HUES48 (cell line): ENCODE results near the gene EDARADD.
"Not testable (repeated sequence)": the region's sequence is repeated elsewhere in the genome, so short reads cannot be mapped to it uniquely, and the experiment has no call there.

Experiments used
- H3K27ac ChIP-seq: one replicate; pipeline ENCODE4 v1.7.0; 2013; ENCODE audit warnings: low read depth, low read length, inconsistent platforms
- H3K27me3 ChIP-seq: 2 replicates; pipeline ENCODE4 v1.6.1; 2013; ENCODE audit warnings: mild to moderate bottlenecking, low read length; ENCODE audit not compliant: control insufficient read depth, insufficient read depth
- H3K36me3 ChIP-seq: 2 replicates; pipeline ENCODE4 v1.6.1; 2013; ENCODE audit warnings: low read length; ENCODE audit not compliant: control insufficient read depth, insufficient read depth
- H3K4me1 ChIP-seq: 2 replicates; pipeline ENCODE4 v1.6.1; 2013; ENCODE audit warnings: mild to moderate bottlenecking, low read length; ENCODE audit not compliant: control insufficient read depth, insufficient read depth
- H3K4me3 ChIP-seq: 2 replicates; pipeline ENCODE4 v1.5.1; 2013; ENCODE audit warnings: mild to moderate bottlenecking, low read depth, low read length
- H3K9ac ChIP-seq: 2 replicates; pipeline ENCODE4 v1.6.1; 2013; ENCODE audit warnings: mild to moderate bottlenecking, low read depth, low read length, moderate library complexity
- H3K9me3 ChIP-seq: 2 replicates; pipeline ENCODE4 v1.6.1; 2013; ENCODE audit warnings: low read length; ENCODE audit not compliant: control insufficient read depth, insufficient read depth

EDARADD gene

GRCh38 chr1:236393681-236394481 lies at the start of gene EDARADD:
Gene EDARADD (plus strand): TSS chr1:236394286. CDS start chr1:236394445, 159 bp downstream.
- no peak within 1 kb of the TSS for H3K27ac ChIP-seq
- peak within 1 kb of the TSS; percentile 88 for H3K4me3 ChIP-seq

DNA sequence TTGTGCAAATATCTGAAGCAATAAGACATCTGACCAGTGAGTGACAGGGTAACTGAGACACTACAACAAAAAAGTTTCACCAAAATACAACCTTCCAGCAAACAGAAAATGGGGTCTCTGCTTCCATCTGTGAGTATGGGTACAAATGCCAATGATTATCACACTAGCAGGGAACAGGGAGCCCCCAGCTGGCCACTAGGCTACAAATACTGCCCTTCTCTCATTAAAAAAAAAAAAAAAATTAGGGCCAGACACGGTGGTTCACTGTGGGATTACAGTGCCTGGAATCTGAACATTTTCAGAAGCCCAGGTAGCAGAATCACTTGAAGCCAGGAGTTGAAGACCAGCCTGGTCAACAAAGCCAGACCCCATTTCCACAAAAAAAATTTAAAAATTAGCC lies 48.4 kb upstream of the EDARADD start:
- Histone ChIP-seq H3K27ac (no peak overlapping the region), H3K9me3 (no peaks in the 10 kb centered on the region), H3K4me1 (0 out of 2 replicates have a peak, but pooled peaks cover 4% of the 10 kb centered on the region), H3K36me3 (no peaks in the 10 kb centered on the region), H3K27me3 (no peaks in the 10 kb centered on the region), H3K9ac (no peak overlapping the region), H3K4me3 (no peak overlapping the region)

More at GRCh38 chr1:236393681-236394481, at the start of gene EDARADD:
- peak within 1 kb of the TSS; percentile 63 for H3K9ac ChIP-seq
- no peaks in the 10 kb centered on the region for H3K9me3 ChIP-seq
- H3K27me3 ChIP-seq: peaks cover 33% of the 10 kb centered on the region
- no peaks in the 10 kb centered on the region for H3K36me3 ChIP-seq
- peaks cover 6% of the 10 kb centered on the region for H3K4me1 ChIP-seq

DNA sequence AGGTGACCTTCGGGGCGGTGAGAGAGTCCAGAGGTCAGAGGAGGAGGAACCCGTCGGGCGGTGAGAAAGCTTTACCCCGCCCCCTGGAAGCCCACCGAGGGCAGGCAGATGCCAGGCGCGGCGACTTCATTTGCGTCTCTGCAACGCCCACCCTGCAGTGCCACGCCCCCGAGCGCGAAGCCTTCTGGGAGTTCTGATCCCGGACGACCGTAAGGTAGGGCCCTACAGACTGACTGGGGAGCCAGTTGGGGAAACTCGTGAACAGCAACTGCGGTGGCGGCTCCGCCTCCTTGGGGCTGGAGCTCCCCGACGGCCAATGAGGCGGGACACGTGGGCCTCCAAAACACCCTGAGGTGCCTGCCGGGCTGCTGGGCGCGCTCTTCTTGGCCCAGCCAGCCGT lies 46.0 kb upstream of the EDARADD start:
- Histone ChIP-seq H3K9ac (no peak overlapping the region), H3K4me3 (no peak overlapping the region), H3K4me1 (0 out of 2 replicates have a peak, but pooled peaks cover 2% of the 10 kb centered on the region), H3K27me3 (no peaks in the 10 kb centered on the region), H3K9me3 (no peaks in the 10 kb centered on the region), H3K36me3 (no peaks in the 10 kb centered on the region), H3K27ac (no peak overlapping the region)

DNA sequence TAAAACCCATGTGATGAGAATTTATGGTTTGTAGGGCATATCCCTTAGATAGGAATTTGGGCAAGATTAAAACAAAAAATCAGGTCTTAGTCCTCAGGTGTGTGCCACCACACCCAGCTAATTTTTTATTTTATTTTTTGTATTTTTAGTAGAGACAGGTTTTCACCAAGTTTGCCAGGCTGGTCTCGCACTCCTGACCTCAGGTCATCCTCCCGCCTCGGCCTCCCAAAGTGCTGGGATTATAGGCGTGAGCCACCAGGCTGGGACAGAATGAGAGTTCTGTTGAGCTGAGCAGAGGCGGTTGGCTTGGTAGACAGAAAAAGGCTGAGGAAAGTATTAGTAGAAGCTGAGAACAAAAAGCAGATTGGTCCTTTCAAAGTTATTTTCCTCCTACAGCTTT lies 43.8 kb upstream of the EDARADD start:
- no peaks in the 10 kb centered on the region for H3K36me3 ChIP-seq
- H3K27me3 ChIP-seq: no peaks in the 10 kb centered on the region
- H3K9ac ChIP-seq: no peak overlapping the region
- no peaks in the 10 kb centered on the region for H3K9me3 ChIP-seq
- no peak overlapping the region for H3K4me3 ChIP-seq
- no peaks in the 10 kb centered on the region for H3K4me1 ChIP-seq
- no peak overlapping the region for H3K27ac ChIP-seq

DNA sequence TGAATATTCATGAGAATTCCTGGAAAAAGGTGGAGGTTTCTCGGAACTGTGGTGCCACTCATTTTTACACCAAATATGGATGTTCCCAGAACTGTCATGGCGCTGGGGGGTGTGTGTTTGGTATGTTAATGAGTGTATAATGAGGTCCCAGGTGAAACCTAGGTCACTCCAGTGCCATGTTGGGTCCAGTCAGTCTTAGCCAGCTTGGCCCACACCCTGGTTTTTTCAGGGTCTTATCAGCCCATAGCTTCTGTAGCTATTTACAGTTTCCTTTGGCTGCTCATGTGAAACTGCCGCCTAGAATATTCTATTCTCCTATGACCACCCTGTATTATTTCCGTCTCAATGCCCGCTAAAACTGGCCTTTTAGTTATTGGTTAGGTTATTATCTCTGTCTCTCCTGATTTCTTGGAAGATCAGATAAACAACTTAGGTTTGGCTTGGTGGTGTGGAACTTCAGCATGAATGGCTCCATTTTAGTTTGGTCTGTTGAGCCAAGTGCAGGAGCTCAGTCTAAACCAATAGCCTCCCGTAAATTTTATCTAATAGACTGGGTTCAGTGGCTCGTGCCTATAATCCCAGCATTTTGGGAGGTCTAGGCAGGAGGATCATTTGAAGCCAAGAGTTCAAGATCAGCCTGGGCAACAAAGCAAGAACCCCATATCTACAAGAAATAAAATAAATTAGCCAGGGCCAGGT lies 42.1 kb upstream of the EDARADD start:
- Histone ChIP-seq H3K36me3 (no peaks in the 10 kb centered on the region), H3K9ac (no peak overlapping the region), H3K9me3 (no peaks in the 10 kb centered on the region), H3K27me3 (no peaks in the 10 kb centered on the region), H3K4me3 (no peak overlapping the region), H3K27ac (no peak overlapping the region), H3K4me1 (no peaks in the 10 kb centered on the region)

GRCh38 chr1:236352747-236353146 lies 41.3 kb upstream of the EDARADD start:
- not testable (repeated sequence) for H3K4me3 ChIP-seq, H3K27me3 ChIP-seq, H3K27ac ChIP-seq, H3K9me3 ChIP-seq, H3K4me1 ChIP-seq, H3K9ac ChIP-seq, H3K36me3 ChIP-seq

DNA sequence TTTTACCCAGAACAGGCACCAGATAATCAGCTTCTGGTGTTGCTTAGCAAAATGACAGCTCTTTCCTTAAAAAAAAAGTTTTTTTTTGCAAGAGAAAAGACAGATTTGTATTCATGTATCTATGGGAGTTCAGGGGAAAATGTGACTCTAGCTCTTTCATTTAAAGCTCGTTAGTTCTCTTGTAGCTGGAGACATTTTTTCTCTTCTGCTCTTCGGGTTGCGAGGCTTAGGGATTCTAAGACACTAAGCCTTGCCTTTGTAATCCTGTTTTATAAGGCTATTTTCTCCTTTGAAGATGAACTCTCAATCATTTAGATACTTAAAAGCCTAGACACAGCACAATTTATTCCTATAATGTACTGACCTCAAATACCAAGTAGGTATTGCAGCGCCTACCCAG lies 40.3 kb upstream of the EDARADD start:
- no peaks in the 10 kb centered on the region for H3K36me3 ChIP-seq
- H3K4me3 ChIP-seq: no peak overlapping the region
- no peak overlapping the region for H3K27ac ChIP-seq
- H3K9ac ChIP-seq: no peak overlapping the region
- H3K9me3 ChIP-seq: no peaks in the 10 kb centered on the region
- H3K27me3 ChIP-seq: no peaks in the 10 kb centered on the region
- H3K4me1 ChIP-seq: no peaks in the 10 kb centered on the region

GRCh38 chr1:236354330-236355147 lies 39.5 kb upstream of the EDARADD start:
- Histone ChIP-seq H3K9ac (no peak overlapping the region), H3K36me3 (no peaks in the 10 kb centered on the region), H3K9me3 (no peaks in the 10 kb centered on the region), H3K4me1 (no peaks in the 10 kb centered on the region), H3K27ac (no peak overlapping the region), H3K27me3 (no peaks in the 10 kb centered on the region), H3K4me3 (no peak overlapping the region)

GRCh38 chr1:236356141-236356540 lies 37.9 kb upstream of the EDARADD start:
- H3K36me3 ChIP-seq: no peaks in the 10 kb centered on the region
- no peaks in the 10 kb centered on the region for H3K9me3 ChIP-seq
- H3K27ac ChIP-seq: no peak overlapping the region
- no peak overlapping the region for H3K4me3 ChIP-seq
- no peaks in the 10 kb centered on the region for H3K27me3 ChIP-seq
- no peaks in the 10 kb centered on the region for H3K4me1 ChIP-seq
- H3K9ac ChIP-seq: no peak overlapping the region

DNA sequence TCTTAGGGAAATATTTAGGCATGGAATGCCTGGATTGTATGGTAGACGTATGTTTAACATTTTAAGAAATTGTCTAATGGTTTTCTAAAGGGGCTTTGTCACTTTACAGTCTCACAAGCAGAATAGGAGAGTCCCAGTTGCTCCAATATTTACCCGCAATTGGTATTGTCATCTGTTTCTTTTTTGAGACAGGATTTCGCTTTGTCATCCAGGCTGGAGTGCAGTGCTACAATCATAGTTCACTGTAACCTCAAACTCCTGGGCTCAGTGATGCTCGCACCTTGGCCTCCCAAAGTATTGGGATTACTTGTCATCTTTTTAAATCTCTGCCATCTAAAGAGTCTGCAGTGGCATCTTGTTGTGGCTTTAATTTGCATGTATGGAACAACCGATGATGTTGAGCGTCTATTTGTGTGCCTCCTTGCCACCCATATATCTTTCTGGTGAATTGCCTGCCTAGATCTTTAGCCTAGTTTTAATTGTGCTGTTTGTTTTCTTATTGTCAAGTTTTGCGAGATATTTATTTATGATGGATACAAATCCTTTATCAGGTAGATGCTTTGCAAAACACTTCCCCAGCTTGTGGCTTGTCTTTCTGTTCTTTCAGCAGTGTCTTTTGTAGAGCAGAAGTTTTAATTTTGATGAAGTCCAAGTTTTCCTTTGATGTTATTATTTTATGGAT lies 32.0 kb upstream of the EDARADD start:
- H3K27ac ChIP-seq: no peak overlapping the region
- H3K9ac ChIP-seq: no peak overlapping the region
- no peak overlapping the region for H3K4me3 ChIP-seq
- H3K4me1 ChIP-seq: peaks cover 5% of the 10 kb centered on the region; the same call in 1 of the 2 replicates
- no peaks in the 10 kb centered on the region for H3K27me3 ChIP-seq
- no peaks in the 10 kb centered on the region for H3K9me3 ChIP-seq
- H3K36me3 ChIP-seq: no peaks in the 10 kb centered on the region
